ENCODE results near the gene ZNF273.
A peak's percentile ranks its signal among the peaks of the same experiment; 100 is the strongest.

Gene ZNF273

GRCh38 chr7:64877714-64878610 is 25.1 kb upstream of the ZNF273 start:
- DNase-seq = no peak

- DNase-seq = no peak
These were observed 24.4 kb upstream of the ZNF273 start for GRCh38 chr7:64878684-64879083.

GRCh38 chr7:64879086-64879730 is 23.9 kb upstream of the ZNF273 start:
- no peak for DNase-seq

- no peak for DNase-seq
These were observed 23.3 kb upstream of the ZNF273 start for GRCh38 chr7:64879800-64880199.

GRCh38 chr7:64880322-64881297 is 22.5 kb upstream of the ZNF273 start:
- no peak for DNase-seq

- no peak for DNase-seq
These were observed 21.4 kb upstream of the ZNF273 start for GRCh38 chr7:64881461-64882287.

GRCh38 chr7:64882341-64883112 is 20.5 kb upstream of the ZNF273 start:
- DNase-seq = peak; percentile 34 to 46

GRCh38 chr7:64883113-64883905 is 19.8 kb upstream of the ZNF273 start:
- no peak for DNase-seq

GRCh38 chr7:64884085-64884912 is 18.8 kb upstream of the ZNF273 start:
- DNase-seq = peak in 1 of 2 experiments; percentile 9

- peak in 1 of 2 experiments; percentile 10 for DNase-seq
These were observed 18.1 kb upstream of the ZNF273 start for GRCh38 chr7:64884913-64885370.

- peak in 1 of 2 experiments; percentile 13 for DNase-seq
These were observed 17.4 kb upstream of the ZNF273 start for GRCh38 chr7:64885520-64886240.

GRCh38 chr7:64886956-64887545 is 16.0 kb upstream of the ZNF273 start:
- peak in 1 of 2 experiments; percentile 10 for DNase-seq

GRCh38 chr7:64887756-64888508 is 15.1 kb upstream of the ZNF273 start:
- DNase-seq = peak; percentile 65 to 70

- peak in 1 of 2 experiments; percentile 45 for DNase-seq
These were observed 14.5 kb upstream of the ZNF273 start for GRCh38 chr7:64888561-64888900.

GRCh38 chr7:64888901-64889685 is 14.0 kb upstream of the ZNF273 start:
- DNase-seq = peak; percentile 15 to 50

GRCh38 chr7:64889686-64890162 is 13.3 kb upstream of the ZNF273 start:
- no peak for DNase-seq

All from activated T-cell treated with anti-CD3 and anti-CD28 coated beads, Interleukin-2, amount 50 U/mL, for 48 hours (primary cell).